ENCODE data around the gene LIPM.

Gene LIPM

DNA sequence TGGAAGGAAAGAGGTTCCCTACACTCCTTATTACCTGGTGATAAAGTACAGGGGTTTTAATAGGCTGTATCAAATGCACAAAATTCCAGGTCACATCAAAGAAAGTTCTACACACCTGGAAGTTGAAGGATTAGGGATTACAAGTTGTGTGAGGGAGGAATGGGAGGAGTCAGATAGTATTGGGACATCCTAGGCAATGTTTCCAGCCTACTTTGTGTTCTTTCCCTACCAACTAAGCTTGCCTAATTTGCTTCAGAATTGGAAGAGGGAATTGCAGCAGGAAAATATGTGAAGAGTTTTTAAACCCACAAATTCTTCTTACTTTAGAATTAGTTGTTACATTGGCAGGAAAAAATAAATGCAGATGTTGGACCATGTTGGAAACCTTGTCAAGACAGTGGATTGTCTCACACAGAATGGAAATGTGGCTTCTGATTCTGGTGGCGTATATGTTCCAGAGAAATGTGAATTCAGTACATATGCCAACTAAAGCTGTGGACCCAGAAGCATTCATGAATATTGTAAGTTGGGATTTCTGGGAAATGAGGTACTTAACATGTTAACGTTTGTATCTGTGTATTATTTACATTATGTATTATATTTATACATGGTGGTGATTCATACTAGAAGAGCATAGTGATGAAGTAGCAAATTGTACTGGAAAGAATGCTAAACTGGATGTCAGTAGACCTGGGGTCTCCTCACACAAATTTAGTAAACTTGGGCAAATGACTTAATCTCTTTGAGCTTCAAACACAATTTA is at the start of gene LIPM:
Gene LIPM, plus strand, starts transcription at position 208 of the 763 bp plus-strand sequence. Its CDS starts 167 bp downstream, at position 375.
- no peak for DNase-seq

- DNase-seq, result no peak
Measured at GRCh38 chr10:88754287-88754686, 48.2 kb upstream of the LIPM start.

DNA sequence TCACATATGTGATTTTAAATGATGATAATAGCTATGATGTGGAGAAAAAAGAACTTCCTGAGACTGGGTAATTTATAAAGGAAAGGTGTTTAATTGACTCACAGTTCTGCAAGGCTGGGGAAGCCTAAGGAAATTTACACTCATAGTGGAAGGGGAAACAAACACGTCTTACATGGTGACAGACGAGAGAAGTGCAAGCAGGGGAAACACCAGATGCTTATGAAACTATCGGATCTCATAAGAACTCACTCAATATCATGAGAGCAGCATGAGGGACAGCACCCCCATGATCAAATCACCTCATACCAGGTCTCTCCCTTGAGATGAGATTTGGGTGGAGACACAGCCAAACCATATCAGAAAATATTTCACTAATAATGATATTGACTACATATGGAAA is 46.8 kb upstream of the LIPM start:
- DNase-seq, result no peak

GRCh38 chr10:88756660-88757059 is 45.9 kb upstream of the LIPM start:
- DNase-seq, result no peak

- DNase-seq, result no peak
Measured at GRCh38 chr10:88759366-88760101, 43.0 kb upstream of the LIPM start, which contains the start of gene LIPN. Gene LIPN (plus strand): TSS chr10:88760020. CDS start chr10:88761406, 1,386 bp downstream.

DNA sequence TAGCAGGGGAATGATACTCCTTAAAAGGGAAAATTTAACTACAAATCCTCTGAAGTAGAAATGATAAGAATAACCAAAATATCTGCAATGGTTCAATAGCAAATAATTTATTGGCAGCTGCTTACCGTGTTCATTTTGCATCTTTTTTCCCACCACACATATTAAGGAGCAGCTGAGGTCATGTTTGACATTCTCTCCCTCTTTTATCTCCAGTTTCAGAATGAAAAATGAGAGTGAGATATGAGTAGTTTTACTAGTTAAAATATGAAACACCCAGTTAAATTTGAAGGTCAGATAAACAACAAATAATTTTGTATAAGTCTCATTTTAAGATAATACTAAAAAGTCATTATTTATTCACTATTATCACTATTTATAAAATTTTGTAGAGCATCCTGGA is 39.6 kb upstream of the LIPM start:
- DNase-seq, result no peak

GRCh38 chr10:88763441-88763840 is 39.1 kb upstream of the LIPM start:
- DNase-seq, result no peak

DNA sequence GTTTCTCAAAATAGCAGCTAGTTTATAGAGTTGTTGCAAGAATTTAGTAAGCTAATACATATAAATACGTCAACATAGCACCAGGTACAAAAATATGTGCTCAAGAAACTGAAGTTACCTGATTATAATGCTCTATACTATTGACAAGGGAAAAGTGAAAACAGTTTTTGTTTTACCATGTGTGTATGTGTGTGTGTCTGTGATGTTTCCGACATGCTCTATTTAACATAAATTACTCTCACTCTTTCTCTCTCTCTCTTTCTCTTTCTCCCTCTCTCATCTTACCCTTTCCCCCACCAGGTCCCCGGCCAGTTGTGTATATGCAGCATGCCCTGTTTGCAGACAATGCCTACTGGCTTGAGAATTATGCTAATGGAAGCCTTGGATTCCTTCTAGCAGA is 38.4 kb upstream of the LIPM start:
- DNase-seq, result no peak

GRCh38 chr10:88765816-88766215 is 36.7 kb upstream of the LIPM start:
- DNase-seq, result no peak

DNA sequence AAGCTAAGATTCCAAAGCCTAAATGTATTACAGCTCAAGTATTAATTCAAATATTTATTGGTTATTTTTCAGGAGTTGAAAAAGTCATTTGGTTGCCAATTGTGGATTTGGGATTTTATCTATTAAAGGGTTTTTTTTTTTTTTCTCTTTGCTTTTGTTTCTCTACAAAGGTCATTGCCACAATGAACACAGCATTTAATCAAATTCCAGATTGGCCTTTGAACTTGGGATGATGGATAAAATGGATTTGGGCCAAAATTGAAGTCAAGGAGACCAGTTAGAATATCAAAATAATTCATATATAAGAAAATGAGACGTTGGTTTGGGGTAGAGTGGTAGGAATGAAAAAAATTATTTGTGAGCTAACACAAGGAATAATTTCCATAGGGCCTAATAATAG is 33.1 kb upstream of the LIPM start:
- DNase-seq, result no peak

- DNase-seq, result no peak
Measured at GRCh38 chr10:88781206-88781605, 21.3 kb upstream of the LIPM start.

- DNase-seq, result no peak
Measured at GRCh38 chr10:88782222-88782621, 20.3 kb upstream of the LIPM start.

DNA sequence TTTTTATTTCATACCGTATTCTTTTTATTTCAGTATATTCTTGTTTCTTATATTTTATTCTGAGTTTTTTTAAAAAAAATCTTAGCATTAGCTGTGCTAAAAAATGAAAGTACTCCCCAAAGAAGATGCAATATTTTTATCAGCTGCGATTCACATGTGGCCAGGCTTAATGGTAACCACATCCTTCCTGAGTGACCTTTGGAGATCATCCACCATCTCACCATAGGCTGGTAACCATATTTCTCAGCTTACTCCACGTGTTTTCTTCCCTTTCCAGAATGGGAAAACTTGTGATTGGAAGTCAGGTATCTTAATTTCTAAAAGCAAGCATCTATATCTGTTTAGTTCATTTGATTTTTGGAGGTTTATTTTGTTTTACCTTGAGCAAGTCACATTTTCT is 18.8 kb upstream of the LIPM start:
- no peak for DNase-seq

DNA sequence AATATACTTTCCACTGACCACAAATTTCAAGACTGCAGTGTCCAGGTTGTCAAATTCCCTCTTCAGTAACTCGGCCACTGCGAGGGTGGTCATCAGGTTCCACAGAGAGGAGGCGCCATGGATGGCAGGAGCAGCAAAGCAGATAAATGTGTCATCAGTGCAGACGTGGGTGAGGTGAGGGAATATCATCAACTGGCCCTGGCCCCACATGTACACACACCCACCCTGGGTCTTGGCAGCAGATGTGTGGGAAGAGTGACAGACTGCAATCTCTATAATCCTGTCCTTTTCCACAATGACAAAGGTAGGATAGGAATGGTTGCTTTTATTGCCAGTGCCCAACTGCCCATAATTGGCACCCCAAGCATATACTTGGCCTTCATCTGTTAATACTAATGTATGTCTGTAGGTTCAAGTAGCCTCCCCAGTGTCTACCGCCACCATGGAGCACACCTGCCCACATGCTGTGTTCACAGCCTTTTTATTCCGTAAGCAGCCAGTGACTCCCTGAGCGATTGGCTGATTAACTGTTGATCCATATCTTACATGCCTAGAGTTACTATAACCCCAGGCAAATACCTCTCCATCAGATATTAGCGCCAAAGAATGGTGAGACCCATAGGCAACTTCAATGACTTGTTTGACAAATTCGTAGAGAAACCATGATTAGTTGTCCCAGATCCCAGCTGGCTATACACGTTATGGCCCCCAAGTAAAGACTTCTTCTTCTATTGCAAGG is 16.3 kb upstream of the LIPM start:
- DNase-seq, result no peak

- no peak for DNase-seq
Measured at GRCh38 chr10:88787463-88787862, 15.1 kb upstream of the LIPM start.

DNA sequence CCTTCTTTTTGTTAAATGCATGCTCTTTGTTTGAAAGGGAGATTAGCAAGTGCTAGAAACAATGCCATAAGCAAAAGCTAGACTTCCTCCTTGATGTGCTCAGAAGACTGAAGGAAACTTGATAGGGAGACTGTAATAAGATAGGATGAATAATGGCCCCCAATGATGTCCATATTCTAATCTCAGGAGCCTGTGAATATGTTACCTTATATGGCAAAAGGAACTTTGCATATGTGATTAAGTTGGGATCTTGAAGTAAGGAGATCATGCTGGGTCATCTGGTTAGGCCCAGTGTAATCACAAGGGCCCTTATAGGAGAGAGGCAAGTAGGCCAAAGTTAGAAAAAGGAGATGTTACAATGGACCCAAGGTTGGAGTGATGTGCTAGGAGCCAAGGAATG is 13.6 kb upstream of the LIPM start:
- DNase-seq, result no peak

DNA sequence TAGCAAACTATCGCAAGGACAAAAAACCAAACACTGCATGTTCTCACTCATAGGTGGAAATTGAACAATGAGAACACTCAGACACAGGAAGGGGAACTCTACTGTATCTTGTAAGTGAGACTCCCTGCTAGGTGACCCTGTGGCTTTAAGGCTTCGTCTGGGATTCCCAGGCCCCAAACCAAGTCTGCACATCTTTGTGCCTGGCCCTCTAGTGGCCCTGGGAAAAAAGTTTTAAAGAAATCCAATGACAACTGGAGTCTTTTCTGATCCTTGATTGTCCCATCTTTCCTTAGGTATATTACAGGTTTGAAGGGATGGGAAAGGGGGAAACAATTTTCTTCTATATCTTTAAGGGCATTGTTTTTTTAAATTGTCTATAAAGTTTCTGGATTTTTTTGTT is 10.6 kb upstream of the LIPM start:
- no peak for DNase-seq

DNA sequence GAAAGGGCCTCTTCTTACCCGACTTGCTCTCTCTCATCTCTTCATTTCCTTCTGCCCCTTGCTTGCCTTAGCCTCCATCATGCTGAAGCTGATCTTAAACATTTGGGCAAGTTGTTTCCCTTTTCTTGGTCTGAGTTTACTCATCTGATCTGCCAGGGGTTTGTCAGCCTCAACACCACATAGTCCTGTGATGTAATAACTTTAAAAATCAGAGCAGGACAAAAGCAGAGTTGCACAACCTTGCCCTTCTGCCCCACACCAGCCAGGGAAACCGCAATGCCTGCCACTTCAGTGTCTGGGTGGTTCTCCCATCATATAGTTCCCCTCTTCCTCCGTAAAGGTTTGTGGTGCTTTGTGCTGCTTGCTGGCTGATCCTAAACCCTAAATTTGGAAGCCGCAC is 9.9 kb upstream of the LIPM start:
- DNase-seq, result no peak

- DNase-seq, result no peak
Measured at GRCh38 chr10:88793712-88794299, 8.7 kb upstream of the LIPM start.

DNA sequence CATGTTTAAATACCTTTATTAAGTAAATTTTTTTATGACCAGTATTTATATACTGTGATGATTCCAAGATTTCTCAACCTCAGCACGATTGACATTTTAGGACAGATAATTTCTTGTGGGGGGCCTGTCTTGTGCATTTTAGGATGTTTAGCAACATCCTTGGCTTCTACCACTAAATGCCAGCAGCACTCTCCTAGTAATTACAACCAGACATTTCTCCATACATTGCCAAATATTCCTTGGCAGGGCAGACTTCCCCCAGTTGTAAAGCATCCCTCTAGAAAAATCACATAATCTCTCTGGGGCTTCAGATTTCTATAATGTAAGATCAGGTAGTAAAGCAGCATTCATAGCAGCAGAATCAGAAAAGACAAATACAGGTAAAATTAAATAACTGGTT is 7.8 kb upstream of the LIPM start:
- DNase-seq, result no peak

GRCh38 chr10:88800152-88801125 is 2.1 kb upstream of the LIPM start:
- peak; percentile 43 for DNase-seq

DNA sequence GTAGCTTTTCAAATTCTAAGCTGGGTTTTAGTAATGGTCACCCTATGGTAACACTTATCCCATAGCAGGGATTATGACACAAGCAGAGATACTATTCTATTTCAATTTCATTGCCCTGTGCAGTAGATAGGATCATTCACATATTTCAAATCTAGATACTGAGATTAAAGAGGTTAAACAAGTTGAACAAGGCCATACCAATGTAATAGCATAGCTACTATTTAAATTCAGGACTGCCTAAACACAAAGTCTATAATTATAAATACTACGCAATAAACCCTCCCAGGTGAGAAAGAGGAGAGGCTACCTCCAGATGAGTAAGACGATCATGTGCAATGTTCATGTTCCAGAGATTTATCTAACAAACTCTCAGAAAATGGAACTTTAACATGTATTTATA is 1.1 kb downstream of the LIPM start:
- DNase-seq, result no peak
